Memory B cell (primary cell): Measurements from ENCODE around the gene SPRR1A.

ENCODE experiments used
- ATAC-seq: fragments of 150-1000 bp; cut with Tn5 transposase; 2 replicates; pipeline ENCODE4 v1.10.0; 2021; ENCODE audit warnings: low read depth, mild to moderate bottlenecking, moderate library complexity
- DNase-seq, 2 donors: peaks; one replicate each; pipeline ENCODE4 v3.0.0; 2022; ENCODE audit warnings: low spot score in 2 of 2
- H3K27ac Mint-ChIP-seq: one replicate; pipeline ENCODE4 v1.8.0; 2022; ENCODE audit warnings: mild to moderate bottlenecking, moderate library complexity, mixed read lengths
- H3K27me3 Mint-ChIP-seq: one replicate; pipeline ENCODE4 v1.8.0; 2022; ENCODE audit warnings: mixed read lengths
- H3K36me3 Mint-ChIP-seq: one replicate; pipeline ENCODE4 v1.8.0; 2022; ENCODE audit warnings: mild to moderate bottlenecking, mixed read lengths
- H3K4me1 Mint-ChIP-seq: one replicate; pipeline ENCODE4 v1.8.0; 2022; ENCODE audit warnings: mixed read lengths
- H3K4me3 Mint-ChIP-seq: one replicate; pipeline ENCODE4 v1.8.0; 2022; ENCODE audit warnings: mild to moderate bottlenecking, moderate library complexity, mixed read lengths
- H3K9me3 Mint-ChIP-seq: one replicate; pipeline ENCODE4 v1.8.0; 2022; ENCODE audit warnings: mixed read lengths

Gene SPRR1A

GRCh38 chr1:153030895-153031294 lies 47.0 kb downstream of the SPRR1A start, which contains the start of gene SPRR1B:
Gene SPRR1B (plus strand): TSS chr1:153031203. CDS start chr1:153032346, 1,143 bp downstream.
- H3K36me3 Mint-ChIP-seq: peaks cover 1% of the 10 kb centered on the region
- H3K27ac Mint-ChIP-seq: no peak within 1 kb of the TSS
- no peak for ATAC-seq
- peaks cover 8% of the 10 kb centered on the region for H3K27me3 Mint-ChIP-seq
- H3K4me1 Mint-ChIP-seq: no peaks in the 10 kb centered on the region
- H3K4me3 Mint-ChIP-seq: no peak within 1 kb of the TSS
- no peaks in the 10 kb centered on the region for H3K9me3 Mint-ChIP-seq
- DNase-seq: no peak

GRCh38 chr1:153032073-153032472 lies 48.2 kb downstream of the SPRR1A start:
- DNase-seq (no peak), ATAC-seq (no peak)
- H3K27ac Mint-ChIP-seq: no peak overlapping the region
- no peak overlapping the region for H3K4me3 Mint-ChIP-seq
- peaks cover 8% of the 10 kb centered on the region for H3K27me3 Mint-ChIP-seq
- no peaks in the 10 kb centered on the region for H3K9me3 Mint-ChIP-seq
- H3K36me3 Mint-ChIP-seq: peaks cover 1% of the 10 kb centered on the region
- no peaks in the 10 kb centered on the region for H3K4me1 Mint-ChIP-seq

- Mint-ChIP-seq H3K27ac (no peak overlapping the region), H3K36me3 (peaks cover 1% of the 10 kb centered on the region), H3K9me3 (no peaks in the 10 kb centered on the region), H3K4me1 (no peaks in the 10 kb centered on the region), H3K4me3 (no peak overlapping the region), H3K27me3 (peaks cover 9% of the 10 kb centered on the region)
- DNase-seq (no peak), ATAC-seq (no peak)
Observed at GRCh38 chr1:153032677-153033308, 48.9 kb downstream of the SPRR1A start.

GRCh38 chr1:153035211-153035610 lies 51.3 kb downstream of the SPRR1A start:
- DNase-seq: no peak
- peaks cover 15% of the 10 kb centered on the region for H3K27me3 Mint-ChIP-seq
- no peaks in the 10 kb centered on the region for H3K36me3 Mint-ChIP-seq
- no peak for ATAC-seq
- H3K4me1 Mint-ChIP-seq: no peaks in the 10 kb centered on the region
- H3K9me3 Mint-ChIP-seq: peaks cover 4% of the 10 kb centered on the region
- H3K4me3 Mint-ChIP-seq: no peak overlapping the region
- no peak overlapping the region for H3K27ac Mint-ChIP-seq
